A673 (cell line): Measurements from ENCODE around the gene MAML2.

Source experiments
- EZH2 ChIP-seq: fragments of 200-600 bp; sonication (generic); IDR thresholded peaks from 2 replicates; pipeline ENCODE4 v1.6.1; 2017; ENCODE audit warnings: borderline replicate concordance, low read depth, mild to moderate bottlenecking, mixed read lengths, antibody characterized with exemption, low read length; ENCODE audit not compliant: poor library complexity, severe bottlenecking
- TF ChIP-seq, protein P1 (sequence below): fragments of 300-800, 200-600 bp; sonication (generic); conservative IDR thresholded peaks from 2 replicates; pipeline ENCODE4 v1.5.1; 2017; ENCODE audit warnings: low read depth, mild to moderate bottlenecking, antibody characterized with exemption, low read length, moderate library complexity, mixed read lengths

DNA sequence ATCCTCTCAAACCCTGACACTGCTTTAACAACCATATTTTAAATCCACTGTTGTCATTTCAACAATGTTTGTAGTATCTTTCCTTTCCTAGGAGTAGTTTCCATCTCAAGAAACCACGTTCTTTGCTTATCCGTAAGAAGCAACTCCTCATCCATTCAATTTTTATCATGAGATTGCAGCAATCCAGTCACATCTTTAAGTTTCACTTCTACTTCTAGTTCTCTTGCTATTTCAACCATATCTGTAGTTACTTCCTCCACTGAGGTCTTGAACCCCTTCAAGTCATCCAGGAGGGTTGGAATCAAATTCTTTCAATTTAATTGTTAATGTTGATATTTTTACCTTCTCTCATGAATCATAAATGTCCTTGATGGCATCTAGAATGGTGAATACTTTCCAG, 24.3 kb upstream of the MAML2 start:
- TF ChIP-seq, protein P1, sequence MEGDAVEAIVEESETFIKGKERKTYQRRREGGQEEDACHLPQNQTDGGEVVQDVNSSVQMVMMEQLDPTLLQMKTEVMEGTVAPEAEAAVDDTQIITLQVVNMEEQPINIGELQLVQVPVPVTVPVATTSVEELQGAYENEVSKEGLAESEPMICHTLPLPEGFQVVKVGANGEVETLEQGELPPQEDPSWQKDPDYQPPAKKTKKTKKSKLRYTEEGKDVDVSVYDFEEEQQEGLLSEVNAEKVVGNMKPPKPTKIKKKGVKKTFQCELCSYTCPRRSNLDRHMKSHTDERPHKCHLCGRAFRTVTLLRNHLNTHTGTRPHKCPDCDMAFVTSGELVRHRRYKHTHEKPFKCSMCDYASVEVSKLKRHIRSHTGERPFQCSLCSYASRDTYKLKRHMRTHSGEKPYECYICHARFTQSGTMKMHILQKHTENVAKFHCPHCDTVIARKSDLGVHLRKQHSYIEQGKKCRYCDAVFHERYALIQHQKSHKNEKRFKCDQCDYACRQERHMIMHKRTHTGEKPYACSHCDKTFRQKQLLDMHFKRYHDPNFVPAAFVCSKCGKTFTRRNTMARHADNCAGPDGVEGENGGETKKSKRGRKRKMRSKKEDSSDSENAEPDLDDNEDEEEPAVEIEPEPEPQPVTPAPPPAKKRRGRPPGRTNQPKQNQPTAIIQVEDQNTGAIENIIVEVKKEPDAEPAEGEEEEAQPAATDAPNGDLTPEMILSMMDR: no peak
- TF ChIP-seq EZH2: no peak
